Activated effector memory CD4-positive, alpha-beta T cell treated with anti-CD3 and anti-CD28 coated beads, Interleukin-2, amount 50 U/mL, for 16 hours (primary cell): ENCODE data around the gene SAE1.
"Not testable (repeated sequence)": the region's sequence is repeated elsewhere in the genome, so short reads cannot be mapped to it uniquely, and the experiment has no call there.

ENCODE experiments used
- DNase-seq: peaks from one replicate; pipeline ENCODE4 v3.0.0-alpha.2; 2020

The SAE1 gene

DNA sequence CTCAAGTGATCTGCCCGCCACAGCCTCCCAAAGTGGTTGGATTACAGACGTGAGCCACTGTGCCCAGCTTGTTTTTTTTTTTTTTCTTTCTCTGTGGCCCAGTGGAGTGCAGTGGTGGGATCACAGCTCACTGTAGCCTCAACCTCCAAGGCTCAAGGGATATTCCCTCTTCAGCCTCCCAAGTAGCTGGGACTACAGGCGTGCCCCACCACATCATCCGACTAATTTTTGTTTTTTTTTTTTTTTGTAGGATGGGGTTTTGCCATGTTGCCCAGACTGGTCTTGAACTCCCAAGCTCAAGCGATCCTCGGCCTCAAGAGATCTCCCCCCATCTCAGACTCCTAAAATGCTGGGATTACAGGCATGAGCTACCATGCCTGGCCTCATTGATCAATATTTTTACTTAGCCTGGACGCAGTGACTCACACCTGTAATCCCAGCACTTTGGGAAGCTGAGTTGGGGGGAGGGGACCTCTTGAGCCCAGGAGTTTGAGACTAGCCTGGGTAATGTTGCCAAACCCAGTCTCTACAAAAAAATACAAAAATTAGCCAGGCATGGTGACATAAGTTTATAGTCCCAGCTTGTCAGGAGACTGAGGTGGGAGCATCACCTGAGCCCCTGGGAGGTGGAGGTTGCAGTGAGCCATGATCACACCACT is 1.7 kb downstream of the SAE1 start:
- DNase-seq, result no peak

DNA sequence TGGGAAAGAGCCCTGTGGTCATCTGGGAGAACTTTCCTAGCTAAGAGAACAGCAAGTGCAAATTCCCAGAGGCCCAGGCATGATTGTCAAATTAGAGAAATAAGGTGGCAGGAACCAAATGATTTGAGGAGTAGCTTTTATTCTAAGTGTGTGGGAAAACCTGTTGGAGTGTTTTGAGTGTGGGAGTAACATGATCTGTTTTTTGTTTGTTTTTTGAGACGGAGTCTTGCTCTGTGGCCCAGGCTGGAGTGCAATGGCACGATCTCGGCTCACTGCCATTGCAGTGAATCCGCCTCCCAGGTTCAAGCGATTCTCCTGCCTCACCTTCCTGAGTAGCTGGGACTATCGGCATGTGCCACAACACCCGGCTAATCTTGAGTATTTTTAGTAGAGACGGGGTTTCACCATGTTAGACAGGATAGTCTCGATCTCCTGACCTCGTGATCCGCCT is 2.4 kb downstream of the SAE1 start:
- DNase-seq, result no peak

DNA sequence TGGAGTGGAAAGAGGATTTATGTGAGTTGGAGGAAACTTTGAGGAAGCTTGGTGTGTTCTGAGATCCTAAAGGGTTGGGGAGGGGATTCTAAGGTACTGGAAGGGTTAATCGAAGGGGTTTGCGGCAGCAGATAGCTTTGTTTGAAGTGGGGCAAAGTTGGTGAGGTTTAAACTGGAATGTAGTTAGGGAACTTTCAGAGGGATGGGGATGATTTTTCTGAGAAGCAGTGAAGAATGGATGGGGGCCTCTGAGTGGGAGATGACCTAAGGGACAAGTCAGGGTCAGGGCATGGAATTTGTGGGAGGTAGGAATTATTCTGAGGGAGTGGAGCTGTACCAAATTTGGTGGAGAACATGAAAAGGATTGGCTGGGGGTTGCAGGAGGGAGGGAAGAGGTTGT is 3.9 kb downstream of the SAE1 start:
- no peak for DNase-seq

DNA sequence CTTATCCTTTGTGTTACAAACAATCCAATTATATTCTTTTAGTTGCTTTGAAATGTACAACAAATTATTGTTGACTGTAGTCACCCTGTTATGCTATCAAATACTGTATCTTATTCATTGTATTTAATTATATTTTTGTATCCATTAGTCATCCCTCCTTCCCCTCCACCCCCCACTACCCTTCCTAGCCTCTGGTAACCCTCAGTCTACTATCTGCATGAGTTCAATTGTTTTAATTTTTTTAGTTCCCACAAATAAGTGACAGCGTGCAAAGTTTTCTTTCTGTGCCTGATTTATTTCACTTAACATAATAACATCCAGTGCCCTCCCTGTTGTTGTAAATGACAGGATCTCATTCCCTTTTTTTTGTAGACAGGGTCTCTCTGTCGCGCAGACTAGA is 4.5 kb downstream of the SAE1 start:
- no peak for DNase-seq

DNA sequence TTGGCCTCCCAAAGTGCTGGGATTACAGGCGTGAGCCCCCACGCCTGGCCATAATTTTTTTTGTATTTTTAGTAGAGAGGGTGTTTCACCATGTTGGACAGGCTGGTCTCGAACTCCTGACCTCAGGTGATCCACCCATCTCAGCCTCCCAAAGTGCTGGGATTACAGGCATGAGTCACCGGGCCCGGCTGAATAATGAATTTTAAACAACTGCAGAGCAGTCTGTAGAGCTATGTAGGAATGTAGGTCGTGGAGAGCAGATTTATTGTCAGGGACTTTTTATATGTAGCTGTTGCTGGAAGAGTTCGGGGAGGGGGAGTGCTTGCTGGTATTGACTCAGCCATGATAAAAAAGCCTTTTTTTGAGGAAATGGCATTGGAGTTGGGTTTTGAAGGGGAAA is 10.6 kb downstream of the SAE1 start:
- DNase-seq, result not testable (repeated sequence)

DNA sequence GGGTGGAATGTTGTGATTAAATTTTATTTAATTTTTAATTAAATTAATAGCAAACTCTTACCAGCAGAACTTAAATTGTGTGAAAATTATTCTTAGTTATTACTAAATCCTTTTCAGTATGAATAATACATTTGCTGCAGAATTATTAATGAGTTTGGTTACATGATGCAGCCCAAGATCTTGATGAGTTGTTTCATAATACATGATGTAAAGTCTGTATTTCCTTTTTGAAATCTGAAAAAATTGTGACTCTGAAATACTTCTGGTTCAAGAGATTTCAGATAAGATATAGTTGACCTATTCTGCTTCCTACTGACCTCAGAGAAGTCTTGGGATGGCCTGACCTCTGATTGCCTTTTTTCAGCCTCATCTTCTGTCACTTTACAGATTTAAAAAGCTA is 11.1 kb downstream of the SAE1 start:
- DNase-seq, result no peak

DNA sequence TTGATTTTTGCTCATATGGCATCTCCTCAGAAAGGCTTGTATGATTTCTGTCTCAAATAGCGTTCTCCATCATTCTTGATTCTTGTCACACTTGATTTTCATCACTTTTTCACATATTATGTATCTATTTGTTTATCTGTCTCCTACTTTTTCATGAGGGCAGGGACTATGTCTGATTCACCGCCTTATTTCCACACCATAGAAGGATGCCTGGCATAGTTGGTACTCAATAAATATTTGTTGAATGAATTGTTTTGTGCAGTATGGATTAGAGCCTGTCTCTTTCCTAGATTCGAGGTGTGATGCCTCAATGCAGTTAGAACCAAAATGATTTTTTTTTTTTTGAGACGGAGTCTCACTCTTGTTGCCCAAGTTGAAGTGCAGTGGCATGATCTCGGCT is 12.1 kb downstream of the SAE1 start:
- no peak for DNase-seq

DNA sequence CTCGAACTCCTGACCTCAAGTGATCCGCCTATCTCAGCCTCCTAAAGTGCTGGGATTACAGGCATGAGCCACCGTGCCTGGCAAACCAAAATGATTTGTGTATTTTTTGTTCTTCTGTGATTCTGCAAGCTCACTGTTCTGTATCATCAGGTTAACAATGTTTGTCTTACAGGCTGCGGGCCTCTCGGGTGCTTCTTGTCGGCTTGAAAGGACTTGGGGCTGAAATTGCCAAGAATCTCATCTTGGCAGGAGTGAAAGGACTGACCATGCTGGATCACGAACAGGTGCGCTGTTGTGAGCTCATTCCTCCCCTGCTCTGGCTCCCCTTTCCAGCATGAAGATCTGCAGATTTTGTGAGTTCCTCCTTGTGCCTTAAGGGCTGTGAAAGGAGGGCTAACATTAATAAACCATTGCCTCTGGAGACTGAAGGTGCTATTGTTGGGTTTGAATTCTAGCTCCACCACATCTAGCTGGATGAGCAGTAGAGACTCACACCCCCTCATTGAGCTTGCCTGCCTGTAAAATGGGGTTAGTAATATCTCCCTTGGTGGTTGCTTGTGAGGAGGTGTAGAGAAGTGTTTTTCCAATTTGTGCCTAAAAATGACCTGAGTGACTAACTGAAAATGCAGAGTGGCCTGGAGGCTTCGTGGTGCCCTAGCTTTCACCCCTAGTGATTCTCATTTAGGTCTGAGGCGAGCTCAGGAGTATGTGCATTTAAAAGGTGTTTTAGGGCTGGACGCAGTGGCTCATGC is 12.9 kb downstream of the SAE1 start:
- no peak for DNase-seq

DNA sequence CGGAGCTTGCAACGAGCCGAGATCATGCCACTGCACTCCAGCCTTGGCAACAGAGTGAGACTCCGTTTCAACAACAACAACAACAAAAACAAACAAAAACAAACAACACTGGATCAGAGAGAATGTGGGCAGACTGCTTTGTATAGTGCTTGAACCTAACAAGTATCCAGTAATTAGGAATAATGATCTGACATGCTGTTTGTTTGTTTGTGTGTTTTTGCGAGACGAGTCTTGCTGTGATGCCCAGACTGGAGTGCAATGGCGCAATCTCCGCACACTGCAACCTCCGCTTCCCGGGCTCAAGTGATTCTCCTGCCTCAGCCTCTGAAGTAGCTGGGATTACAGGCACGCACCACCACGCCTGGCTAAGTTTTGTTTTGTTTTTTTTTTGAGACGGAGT is 14.0 kb downstream of the SAE1 start:
- DNase-seq, result no peak

DNA sequence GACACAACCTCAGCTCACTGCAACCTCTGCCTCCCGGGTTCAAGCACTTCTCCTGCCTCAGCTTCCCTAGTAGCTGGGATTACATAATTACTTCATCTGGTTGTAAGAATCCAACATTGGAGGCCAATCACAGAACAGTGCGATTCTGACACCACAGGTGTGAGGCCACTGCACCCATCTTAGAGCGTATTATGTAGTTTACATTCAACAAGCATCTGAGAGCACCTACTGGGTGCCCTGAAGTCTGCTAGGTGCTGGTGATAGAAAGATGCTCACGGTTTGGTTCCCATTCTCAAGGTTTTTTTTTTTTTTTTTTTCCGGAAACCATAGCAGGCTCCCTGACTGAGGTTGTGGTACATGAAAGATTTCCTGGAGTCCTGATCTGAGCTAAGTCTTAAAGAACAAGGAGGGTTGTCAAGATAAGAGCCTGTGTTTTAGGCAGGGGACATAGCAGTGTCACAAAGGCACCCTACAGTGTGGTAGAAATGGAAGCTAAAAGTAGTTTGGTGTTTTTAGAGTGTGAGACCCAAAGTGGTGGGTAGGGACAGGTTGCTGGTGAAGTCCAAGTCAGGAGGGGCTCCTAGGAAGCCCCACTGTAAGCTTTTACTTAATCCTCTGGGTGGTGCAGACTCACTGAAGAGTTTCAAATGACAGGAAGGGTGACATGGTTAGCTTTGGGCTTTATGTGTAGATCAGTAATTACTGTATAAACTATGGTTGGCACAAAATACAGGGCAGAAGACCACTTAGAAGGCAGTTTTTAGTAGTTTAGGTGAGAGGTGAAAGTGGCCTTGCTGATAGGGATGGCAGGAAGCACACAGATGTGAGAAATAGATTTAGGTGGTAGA is 15.2 kb downstream of the SAE1 start:
- no peak for DNase-seq

DNA sequence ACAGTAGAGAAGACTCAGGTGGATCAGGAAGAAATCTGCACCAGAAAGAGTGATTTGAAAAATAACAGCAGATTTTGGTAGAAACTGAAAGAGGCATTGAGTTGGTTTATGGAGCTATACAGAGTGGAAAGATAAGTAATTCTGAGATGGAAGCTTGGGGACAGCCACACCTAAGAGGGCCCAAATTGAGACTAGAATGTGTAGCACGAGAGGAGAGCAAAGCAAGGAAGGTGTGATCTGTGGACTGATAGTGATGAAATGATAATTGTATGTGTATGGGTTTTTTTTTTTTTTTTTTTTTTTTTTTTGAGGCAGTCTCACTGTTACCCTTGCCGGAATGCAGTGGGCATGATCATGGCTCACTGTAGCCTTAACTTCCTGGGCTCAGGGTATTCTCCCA is 16.3 kb downstream of the SAE1 start:
- DNase-seq, result no peak

DNA sequence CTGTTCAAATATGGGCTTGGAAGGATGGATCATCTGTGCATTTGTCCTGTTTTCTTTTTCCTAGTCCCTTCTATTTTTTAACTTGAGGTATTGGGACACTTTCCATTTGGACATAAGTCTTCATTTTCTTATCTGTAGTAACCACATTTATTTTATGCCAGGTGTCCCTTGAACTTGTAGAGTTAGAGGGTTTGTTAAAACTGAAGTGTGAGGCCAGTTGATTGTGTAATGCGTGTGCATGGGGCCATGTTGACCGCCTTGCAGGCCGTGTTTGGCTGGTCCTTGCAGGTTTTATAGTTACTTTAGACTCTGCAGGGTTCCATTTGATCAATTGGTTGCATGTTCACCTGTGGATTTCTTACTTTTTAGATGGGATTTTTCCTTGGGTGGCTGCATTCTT is 21.0 kb downstream of the SAE1 start:
- DNase-seq, result no peak

DNA sequence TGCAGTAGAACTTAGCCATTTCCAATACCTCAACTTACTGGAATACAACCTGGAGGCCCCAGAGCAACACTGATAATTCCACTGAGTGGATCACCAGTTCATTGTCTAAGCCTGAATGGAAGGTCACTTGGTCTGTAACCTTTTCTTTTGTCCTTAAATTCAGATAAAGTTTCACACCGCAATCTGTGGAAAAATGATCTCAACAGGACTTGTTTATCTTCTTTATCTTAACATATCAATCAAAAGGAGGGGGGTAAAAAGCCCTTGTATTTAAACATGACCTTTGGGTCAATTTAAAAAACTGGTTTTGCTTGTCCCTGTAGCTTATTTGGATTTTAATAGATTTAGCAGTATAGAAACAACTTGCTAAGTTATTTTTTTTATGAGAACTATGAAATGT is 21.6 kb downstream of the SAE1 start:
- DNase-seq, result no peak

DNA sequence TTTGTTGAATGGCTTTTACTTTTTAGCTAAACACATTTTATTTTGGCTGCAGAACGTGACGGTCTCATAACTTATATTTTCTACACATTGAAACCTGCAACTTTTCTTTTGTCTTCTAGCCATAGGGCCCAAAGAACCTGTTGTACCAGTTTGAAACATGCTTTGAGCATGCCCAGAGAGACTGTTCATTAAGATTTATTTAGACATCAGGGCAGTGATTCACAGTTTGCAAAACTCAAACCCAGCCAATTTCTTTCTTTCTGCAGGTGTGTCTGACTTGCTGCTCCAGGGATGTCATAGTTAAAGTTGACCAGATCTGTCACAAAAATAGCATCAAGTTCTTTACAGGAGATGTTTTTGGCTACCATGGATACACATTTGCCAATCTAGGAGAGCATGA is 22.0 kb downstream of the SAE1 start:
- no peak for DNase-seq

DNA sequence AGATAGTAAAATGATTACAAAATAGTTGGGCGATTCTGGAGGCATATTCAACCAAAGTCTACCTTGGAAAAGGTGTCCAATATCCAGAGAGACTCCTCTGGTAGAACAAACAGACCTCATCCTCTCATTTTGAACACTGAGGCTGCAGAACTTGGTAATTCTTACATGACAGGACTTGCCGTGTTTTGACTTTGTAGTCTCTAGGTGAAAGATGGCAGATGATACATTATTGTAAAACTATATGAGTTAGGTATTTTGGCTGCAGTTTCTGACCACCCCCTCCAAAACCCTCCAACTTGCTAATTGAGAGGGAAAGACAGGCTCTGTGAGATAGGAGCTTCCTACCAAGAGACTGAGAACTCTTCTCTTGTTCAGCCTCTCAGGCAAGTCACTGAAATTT is 22.6 kb downstream of the SAE1 start:
- no peak for DNase-seq

DNA sequence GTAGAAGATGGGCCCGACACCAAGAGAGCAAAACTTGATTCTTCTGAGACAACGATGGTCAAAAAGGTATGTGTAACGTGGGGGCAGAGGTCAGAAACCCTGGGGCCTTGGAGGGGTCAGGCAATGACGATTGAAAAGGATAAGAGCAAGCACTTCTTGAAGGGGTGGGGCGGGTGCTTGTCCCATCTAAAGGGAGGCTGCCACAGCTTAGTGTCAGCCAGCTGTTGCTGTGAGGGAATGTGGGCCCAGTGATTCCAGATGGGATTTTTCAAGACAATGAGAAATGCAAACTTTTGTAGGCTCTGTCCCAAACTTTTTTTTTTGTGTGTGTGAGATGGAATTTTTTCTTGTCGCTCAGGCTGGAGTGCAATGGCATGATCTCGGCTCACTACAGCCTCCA is 24.5 kb downstream of the SAE1 start:
- no peak for DNase-seq

DNA sequence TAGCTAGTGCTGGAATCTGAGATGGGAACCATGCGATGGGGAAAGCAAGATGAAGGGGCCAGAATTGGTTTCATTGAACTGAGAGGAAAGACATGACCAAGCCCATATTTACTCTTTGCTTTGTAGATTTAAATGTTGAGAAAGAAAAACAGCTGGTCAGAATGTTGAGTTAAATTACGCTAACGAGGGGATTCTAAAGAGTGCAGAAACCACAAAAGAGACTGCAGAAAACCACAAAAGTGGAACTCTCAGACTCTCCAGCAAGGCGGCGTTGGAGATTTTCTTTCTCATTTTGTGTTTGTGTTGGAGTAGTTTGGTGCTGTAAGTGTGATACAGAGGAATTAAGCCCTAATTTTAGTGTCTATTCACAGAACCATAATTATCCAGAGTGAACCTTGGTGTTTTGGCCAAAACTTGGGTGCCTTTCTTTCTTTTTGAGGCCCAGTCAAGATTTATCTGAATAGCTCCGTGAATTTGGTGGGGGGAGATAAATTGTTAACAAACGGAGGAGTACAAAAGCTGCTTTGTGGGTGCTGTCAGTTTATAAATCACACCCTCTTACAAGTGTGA is 26.3 kb downstream of the SAE1 start:
- DNase-seq, result no peak

DNA sequence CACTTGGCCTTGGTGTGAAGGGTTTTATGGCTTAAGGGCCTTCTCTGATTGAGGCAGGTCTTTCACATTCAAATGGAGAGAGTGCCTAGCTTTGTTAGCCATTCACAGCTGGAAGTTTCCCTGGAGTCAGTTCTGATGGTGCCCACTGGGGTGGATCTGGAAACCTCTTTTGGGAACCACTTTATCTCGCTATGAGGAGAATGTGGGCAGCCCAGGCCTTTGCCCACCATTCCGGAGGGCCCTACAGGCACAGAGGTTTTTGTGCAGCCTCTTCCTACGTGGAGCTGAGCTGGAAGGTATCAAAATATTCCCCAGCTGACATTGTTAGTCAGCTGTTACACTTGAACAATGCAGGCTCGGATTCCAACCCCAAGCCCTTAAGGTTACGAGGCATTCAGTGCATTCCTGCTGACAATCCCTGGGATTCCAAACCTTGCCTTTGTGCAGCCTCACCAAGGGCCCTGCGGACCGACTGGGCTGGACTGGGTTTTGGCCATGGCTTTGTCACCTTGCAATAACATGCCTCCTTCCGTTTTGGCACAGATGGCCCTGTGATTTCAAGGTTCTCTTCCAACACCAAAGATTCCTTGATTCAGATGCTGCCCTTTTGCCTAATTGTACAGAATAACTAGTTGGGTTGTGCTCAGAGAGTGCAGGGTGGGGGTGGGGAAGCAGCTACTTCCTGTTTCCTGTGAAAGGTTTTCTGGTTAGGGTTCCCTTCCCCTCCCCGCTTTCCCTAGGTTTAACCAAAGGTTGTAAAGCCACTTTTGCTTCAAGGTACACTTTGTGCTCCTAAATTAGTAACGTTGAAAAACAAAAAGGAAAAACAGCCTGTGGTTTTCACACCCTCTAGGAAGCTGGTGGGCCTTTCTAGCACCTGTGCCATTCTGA is 27.0 kb downstream of the SAE1 start:
- peak; percentile 74 for DNase-seq

DNA sequence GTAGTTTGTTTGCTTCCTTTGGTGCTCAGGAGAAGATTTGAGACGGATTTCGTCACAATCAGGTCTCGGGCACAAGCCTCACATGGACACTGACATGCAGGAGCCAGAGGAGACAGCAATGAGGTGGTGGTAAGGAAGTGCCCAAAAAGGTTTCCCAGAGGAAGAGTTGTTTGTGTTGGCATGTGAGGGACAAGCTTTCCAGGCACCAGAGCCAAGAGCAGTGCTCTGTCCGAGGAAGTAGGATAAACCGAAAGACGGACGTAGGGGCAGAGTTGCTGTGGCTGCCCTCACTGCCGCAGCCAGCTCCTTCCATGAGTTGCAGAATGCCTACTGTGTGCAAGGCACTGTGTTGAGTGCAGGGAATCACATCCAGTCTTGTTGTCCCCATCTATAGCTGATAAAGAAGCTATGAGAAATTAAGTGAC is 27.7 kb downstream of the SAE1 start:
- no peak for DNase-seq

DNA sequence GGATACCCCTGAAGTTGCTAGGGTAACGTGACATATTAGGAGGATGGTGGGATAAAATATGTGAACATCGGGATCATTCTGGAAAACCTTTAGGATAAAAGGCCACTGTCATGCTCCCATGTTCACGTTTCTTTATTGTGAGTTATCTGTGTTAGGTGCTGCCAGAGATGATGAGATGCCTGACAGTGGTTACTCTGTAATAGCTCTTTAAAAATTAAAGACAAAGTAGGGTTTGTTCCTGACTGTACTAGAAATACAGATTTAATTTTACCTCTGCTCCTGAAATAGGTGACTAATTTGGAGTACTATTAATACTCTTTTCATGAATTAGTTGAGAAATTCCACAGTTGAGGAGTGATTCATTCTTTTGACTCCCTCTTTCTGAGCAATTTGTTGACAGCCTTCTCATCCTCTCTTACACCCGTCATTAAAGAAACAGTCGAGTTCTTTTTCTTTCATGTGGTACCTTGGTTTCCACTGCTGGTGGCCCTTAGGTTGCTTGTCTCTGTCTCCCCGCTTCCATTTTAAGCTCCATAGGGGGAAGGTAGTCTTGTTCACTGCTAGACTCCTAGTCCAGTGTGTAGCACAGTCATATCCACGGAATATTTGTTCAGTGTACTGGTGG is 28.4 kb downstream of the SAE1 start:
- peak; percentile 78 for DNase-seq

DNA sequence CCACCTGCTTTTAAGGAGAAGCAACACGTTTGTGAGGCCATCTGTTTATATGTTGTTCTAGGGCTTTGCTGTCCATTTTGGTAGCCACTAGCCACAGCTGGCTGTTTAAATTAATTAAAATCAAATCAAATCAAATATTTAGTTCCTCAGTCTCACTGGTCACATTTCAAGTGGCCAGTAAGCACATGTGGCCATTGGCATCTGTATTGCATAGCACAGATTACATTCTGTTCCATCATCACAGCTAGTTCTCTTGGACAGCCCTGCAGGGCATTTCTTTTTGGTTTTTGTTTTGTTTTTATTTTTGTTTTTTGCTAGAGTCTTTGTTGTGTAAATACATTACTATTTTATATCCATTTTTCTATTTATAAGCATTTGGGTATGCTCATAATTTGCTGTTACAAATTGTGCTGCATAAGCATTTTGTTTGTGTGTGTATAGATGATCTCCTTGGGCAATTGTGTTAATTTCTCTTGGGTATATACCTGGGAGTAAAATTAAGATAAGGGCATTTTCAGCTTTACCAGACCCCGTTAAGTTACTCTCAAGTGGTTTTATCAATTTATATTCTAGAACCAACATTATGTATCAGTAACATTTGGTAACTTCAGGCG is 31.3 kb downstream of the SAE1 start:
- no peak for DNase-seq

DNA sequence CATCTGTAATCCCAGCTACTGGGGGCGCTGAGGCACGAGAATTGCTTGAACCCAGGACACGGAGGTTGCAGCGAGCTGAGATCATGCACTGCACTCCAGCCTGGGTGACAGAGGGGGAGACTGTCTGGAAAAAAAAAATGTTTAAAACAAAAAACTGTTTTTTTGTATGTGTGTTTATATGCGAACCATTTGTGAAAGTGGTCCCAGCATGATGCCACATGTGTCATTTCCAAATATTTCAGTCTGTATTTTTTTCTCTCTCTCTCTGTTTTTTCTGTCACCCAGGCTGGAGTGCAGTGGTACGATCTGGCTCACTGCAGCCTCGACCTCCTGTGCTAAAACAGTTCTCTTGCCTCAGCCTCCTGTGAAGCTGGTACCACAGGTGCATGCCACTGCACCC is 37.4 kb downstream of the SAE1 start:
- DNase-seq, result no peak
